ENCODE measurements around the gene ANKRD39.

Gene ANKRD39

DNA sequence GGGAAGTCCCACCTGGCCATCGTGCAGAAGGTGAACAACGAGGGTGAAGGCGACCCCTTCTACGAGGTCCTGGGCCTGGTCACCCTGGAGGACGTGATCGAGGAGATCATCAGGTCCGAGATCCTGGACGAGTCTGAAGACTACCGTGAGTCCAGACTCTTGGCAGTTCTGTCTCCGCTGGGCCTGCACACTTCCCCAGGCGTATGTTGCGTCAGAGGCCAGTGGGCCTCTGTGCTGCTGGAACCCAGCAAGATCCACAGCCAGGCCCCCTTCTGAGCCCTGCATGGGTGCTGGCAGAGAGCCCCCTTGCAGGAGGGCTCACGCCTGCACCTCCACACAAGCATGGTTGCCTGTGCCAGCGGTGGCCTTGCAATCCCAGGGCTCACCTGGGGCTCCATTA lies 32.8 kb downstream of the ANKRD39 start:
- DNase-seq: no peak

DNA sequence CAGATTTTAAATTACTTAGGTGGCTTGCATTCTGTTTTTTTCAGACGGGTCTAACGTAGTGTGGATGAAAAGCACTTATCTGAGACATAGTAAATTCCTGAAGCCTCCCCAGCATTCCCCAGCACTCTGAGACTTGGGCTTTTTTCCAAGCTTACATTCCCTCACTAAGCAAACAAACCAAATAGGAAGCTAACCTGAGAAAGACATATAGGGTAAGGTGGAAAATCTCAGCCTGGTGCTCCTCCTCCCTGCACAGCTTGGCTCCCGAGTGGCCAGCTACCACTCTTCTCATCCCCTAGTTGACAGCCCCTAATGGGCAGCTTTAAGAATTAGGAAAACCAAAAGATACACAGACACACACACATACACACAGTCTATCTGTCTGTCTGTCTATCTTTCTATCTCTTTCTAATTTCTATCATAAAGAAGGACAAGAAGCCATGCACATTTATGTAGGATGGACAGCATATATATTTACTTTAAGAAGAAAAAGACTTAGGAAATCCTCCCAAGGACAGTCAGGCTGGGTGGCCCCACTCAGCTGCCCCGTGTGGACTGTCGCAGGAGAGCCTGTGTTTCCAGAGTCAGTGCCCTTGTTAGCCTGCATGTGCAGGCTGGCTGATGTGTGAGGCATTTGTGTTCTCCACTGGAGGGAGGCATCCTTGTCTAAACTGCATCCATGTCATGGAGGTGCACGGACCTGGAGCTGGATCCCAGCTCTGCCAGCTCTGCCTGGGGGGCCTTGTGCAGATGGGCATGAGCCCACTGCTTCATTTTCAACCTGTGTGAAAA lies 33.5 kb downstream of the ANKRD39 start:
- DNase-seq: no peak

DNA sequence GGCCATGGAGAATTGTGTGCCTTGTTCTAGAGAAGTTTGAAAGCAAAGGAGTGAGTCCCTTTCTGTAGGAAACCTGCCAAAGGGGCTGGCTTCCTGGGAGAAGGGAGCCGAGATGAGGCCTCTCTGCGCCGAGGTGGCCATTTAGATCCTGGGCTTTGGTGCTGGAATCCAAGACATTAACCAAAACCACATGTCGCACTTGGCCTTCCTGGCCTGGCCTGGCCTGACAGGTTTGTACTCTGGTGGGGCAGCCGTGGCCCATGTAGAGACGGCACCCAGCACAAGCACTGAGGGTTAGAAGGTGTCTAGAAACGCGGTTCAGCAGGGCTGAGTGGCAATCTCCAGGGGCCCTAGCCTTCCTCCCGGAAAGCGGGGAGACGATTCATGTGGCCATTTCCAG lies 34.6 kb downstream of the ANKRD39 start:
- DNase-seq: no peak

DNA sequence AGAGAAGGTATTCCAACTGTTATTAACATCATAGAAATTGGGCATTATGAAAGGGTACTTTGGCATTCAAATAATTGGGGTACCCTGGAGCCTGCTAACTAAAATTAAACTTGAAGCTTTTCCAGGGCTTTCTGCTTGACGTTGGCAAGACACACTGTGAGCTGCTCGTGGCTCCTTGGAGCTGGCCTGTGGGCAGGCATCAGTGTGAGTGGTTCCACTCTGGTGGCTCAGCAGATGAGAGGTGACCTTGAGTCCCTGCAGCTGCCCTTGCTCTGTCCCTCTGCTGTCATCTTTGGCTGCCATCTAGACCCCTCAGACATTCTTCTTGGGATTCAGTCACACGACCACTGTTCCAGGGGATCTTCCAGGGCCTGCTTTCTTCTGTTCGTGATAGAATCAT lies 35.0 kb downstream of the ANKRD39 start:
- DNase-seq: no peak

DNA sequence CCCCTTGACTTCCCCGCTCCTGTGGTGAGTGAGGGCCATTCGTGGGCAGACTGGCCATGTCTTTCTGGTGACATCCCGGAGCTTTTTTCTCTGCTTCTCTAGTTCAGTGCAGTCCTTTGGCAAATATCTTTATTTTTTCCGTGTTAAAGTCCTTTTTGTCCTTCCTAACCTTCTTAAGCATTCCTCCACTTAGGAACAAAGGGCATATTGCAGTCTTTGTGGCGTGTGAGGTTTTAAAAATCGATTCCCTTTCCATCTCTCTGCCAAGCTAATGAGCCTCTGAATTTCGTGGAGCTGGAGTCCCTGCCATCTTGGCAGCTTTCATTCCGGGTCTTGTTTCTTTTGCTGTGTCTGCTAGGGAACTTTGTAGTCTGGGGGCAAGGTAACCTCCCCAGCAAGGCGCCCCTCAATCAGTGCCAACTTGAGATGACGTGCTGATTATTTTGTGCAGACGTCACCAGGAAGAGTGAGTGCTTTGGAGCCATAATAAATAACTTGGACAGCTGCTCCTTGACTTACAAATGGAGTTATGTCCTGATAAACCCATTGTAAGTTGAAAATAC lies 36.6 kb downstream of the ANKRD39 start:
- no peak for DNase-seq

DNA sequence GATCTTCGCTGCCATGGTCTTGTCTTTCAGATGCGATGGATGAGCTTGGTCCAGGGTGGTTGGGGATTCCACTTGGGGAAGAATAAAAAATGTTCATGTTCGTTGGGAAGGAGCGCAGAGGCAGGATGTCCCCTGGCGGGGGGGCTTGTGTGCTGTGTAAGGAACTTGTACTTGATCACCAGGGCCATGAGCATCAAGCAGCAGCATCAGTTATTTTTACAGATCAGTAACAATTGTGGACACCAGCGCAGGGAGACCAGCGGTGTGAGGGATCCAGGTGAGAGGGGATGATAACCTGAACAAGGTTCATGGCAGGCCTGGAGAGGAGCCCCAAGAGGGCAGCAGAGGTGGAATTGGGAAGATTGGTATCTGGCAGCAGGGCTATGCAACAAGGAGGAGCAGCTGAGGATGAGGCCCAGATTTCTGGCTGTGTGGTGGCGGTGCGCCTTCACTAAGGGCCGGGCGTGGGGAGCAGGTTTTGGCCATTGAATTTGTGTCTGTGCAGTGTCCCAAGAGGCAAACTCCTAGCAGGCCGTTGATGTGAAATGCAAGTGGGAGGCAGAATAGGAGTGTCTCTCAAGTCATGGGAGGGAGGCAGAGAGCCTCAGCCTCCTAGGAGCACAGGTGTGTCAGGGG lies 37.8 kb downstream of the ANKRD39 start:
- no peak for DNase-seq

DNA sequence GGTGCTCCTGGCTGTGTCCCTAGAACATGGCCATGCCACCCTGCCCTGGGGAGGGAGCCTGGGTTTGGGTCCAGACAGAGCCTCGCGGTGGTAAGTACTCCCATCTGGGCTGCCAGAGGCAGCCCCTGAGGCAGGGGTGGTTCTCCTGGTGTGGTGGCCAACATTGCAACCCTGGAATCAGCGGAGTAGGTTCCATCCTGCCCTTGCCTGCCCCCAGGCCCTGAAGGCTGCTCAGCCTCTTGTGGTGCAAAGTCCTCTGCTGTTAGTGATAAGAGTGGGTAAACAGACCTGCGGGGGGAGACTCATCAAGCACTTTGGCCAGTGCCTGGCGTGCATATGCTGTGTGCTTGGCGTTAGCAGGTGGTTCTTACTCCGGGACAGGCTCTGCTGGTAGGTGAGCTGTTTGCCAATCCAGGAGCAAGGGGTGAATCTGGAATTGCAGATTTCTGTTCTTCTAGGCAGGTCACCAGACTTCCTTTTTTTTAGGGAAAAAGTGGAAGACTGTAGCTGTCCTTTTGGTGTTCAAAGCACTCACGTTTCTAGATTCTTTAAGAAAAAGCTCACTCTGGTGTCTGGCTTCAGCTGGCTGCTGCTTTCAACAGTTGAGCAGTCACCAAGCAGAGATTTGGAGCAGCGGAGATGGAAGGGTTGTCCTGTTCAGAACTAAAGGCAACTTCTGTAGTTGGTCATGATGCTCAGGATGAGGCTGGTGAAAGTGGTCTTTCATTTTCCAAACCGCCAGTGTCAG lies 38.5 kb downstream of the ANKRD39 start:
- no peak for DNase-seq

- no peak for DNase-seq
Observed at GRCh38 chr2:96817882-96818281, 39.9 kb downstream of the ANKRD39 start.

- no peak for DNase-seq
Observed at GRCh38 chr2:96816836-96817702, 40.7 kb downstream of the ANKRD39 start.

GRCh38 chr2:96816127-96816835 lies 41.5 kb downstream of the ANKRD39 start, which contains the start of gene CNNM3:
Gene CNNM3 (plus strand): TSS chr2:96816268. CDS start chr2:96816278, 10 bp downstream.
- peak; percentile 79 for DNase-seq

- DNase-seq: no peak
Observed at GRCh38 chr2:96815326-96816126, 42.3 kb downstream of the ANKRD39 start.

GRCh38 chr2:96813656-96814055 lies 44.2 kb downstream of the ANKRD39 start:
- no peak for DNase-seq

DNA sequence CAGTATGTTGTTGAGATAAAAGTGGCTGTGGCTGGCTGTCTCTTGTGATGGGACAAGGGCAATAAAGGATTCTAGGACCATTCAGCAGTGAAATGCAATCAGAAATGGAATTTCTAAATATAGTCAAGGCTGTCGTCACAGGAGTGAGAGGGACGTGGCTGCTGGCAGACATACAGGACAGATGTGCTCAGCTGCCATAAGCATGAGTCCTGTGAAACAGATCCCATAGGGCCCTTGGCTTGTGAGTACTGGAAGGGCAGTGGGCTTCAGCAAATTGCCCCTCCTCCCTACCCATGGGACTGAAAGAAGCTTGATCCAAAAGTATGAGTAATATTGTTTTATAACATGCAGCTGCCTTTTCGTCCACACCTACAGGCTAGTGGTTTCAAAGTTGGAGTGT lies 45.9 kb downstream of the ANKRD39 start:
- DNase-seq: no peak

- DNase-seq: no peak
Observed at GRCh38 chr2:96810783-96811192, 47.0 kb downstream of the ANKRD39 start.

DNA sequence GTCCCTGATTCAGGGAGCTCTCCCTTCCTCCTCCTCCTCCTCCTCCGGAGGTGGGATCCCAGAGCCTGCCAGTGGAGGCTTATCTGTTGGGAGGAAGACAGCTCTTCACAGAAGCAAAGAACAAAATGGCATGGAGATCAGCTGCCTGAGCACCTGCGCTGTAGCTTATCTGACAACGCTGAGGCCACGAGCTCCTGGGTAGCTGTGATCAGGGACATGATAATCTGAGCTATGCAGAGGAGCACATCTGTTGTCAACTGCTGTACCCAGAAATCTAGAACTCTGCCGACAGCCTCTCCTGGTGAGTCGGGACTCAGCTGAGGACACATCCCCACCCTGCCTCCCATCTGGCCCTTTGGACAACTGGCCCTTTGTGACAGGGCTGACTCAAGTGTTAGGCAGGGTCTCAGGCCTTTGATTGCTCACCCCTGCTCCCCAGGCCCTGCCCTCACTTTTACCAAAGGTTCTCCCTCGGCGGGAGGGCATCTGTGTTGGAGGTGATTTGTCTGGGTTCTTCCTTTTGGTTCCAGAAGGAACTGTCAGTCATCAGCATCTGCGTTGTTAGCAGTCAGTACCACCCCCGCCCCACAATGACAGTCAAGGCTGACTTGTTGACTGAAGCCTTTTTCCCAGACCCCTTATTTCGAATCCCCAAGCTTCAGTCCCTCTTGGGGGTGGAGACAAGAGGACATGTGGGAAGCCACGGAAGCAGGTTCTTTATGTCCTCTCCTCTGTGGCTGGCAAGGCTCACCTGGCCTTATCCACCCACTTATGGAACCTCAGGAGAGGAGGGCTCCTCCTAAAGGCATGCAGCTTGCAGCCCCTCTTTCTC lies 47.6 kb downstream of the ANKRD39 start:
- DNase-seq: no peak

DNA sequence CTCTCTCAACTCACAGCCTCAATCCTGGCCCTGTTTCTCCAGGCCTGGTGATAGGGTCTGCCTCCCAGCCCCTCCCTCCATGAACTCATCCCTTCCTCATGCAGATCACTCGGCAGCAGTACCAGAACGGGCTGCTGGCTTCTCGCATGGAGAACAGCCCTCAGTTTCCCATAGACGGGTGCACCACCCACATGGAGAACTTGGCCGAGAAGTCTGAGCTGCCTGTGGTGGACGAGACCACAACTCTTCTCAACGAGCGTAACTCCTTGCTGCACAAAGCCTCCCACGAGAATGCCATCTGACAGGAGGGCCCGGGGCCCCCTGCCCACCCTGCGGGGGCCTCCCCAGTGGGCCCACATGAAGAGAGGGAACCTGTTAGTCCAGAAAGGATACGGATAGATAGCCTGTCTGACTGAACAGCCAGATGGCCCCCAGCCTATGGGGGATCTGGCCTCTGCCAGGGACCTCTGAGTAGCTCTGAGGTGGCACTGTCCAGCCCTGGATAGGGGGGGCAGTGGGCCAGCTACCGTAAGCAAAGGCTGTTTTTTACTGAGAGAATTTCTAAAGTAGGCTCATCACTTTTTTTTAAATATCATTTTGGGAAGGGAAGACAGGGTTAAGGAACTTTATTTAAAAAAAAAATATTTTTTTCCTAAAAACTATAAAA lies 48.5 kb downstream of the ANKRD39 start:
- no peak for DNase-seq

- DNase-seq: no peak
Observed at GRCh38 chr2:96808176-96808837, 49.5 kb downstream of the ANKRD39 start.

GRCh38 chr2:96807127-96807471 lies 50.7 kb downstream of the ANKRD39 start:
- DNase-seq: no peak
